ENCODE measurements around the gene KIF27.
"Not testable (repeated sequence)": the region's sequence is repeated elsewhere in the genome, so short reads cannot be mapped to it uniquely, and the experiment has no call there.

The KIF27 gene, protein sequence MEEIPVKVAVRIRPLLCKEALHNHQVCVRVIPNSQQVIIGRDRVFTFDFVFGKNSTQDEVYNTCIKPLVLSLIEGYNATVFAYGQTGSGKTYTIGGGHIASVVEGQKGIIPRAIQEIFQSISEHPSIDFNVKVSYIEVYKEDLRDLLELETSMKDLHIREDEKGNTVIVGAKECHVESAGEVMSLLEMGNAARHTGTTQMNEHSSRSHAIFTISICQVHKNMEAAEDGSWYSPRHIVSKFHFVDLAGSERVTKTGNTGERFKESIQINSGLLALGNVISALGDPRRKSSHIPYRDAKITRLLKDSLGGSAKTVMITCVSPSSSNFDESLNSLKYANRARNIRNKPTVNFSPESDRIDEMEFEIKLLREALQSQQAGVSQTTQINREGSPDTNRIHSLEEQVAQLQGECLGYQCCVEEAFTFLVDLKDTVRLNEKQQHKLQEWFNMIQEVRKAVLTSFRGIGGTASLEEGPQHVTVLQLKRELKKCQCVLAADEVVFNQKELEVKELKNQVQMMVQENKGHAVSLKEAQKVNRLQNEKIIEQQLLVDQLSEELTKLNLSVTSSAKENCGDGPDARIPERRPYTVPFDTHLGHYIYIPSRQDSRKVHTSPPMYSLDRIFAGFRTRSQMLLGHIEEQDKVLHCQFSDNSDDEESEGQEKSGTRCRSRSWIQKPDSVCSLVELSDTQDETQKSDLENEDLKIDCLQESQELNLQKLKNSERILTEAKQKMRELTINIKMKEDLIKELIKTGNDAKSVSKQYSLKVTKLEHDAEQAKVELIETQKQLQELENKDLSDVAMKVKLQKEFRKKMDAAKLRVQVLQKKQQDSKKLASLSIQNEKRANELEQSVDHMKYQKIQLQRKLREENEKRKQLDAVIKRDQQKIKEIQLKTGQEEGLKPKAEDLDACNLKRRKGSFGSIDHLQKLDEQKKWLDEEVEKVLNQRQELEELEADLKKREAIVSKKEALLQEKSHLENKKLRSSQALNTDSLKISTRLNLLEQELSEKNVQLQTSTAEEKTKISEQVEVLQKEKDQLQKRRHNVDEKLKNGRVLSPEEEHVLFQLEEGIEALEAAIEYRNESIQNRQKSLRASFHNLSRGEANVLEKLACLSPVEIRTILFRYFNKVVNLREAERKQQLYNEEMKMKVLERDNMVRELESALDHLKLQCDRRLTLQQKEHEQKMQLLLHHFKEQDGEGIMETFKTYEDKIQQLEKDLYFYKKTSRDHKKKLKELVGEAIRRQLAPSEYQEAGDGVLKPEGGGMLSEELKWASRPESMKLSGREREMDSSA (N-terminal part only)

DNA sequence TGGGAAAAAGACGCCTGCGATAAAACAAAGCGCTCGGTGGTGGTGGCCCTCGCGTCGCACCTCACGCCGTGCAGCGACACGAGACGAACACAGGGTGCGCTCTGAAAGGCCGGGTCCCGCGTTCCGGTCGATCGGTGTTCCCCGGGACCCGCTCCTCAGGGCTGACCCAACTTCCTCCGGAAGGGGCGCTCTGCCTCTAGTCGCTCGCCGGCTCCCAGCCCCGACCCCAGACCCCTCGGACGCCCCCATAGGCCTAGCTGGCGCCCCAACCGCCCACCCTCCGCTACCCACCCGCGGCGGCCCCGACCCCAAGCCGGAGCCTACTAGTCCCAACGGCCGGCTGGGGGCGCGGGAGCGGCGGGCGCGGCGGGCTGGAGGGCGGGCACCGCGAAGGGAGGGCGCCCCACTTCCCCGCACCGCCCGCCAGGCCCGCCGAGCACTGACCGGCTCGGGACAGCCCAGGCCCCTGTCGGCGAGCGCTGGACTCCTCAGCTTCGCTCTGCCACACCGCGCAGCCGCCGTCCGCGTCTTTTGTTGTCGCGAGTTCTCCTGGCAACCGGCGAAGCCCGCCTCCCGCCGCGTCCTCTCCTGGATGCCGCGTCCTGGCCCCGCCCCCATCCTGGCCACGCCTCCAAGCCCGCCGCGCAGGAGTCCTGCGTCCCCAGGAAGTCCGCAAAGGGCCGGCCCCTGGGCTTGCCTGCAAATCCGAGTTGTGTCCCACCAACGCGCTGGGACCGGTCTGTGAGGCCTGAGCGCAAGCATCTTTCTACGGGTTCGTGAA lies at the start of gene KIF27:
KIF27 (minus strand) TSS at position 506 of the 781 bp plus-strand sequence. CDS start 5,841 bp downstream, outside the sequence.
- H3K27ac Mint-ChIP-seq, result peak within 1 kb of the TSS; percentile 95

DNA sequence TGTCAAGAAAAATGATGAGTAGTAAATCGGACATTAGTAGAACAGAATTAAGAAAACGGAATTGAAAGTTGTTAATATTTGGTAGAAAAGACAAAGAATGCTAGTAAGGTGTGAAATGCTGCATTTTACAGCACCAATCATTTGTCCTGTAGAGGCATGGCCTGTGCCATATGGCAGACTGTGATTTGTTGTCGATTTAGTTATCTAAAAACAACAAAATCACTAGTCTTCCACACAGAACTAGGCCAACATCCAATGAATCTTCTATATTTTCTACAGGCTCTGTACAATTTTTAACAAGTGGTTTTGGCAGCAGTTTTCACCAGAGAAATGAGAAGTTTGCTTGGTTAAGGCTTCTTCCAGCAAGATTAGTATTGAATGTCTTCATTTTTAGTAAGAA lies 48.4 kb upstream of the KIF27 start:
- no peak overlapping the region for H3K27ac Mint-ChIP-seq
- no peak overlapping the region for H3K4me3 Mint-ChIP-seq
- no peaks in the 10 kb centered on the region for H3K9me3 Mint-ChIP-seq
- ATAC-seq (no peak), DNase-seq (ENCODE audit: low spot score in 2 of 2) (no peak)
- peaks cover 100% of the 10 kb centered on the region for H3K36me3 Mint-ChIP-seq
- peaks cover 20% of the 10 kb centered on the region for H3K4me1 Mint-ChIP-seq

More for the DNA sequence above, at the start of gene KIF27:
- H3K9me3 Mint-ChIP-seq, result no peaks in the 10 kb centered on the region
- DNase-seq (ENCODE audit: low spot score in 2 of 2) (peak; percentile 96 to 98), ATAC-seq (peak; percentile 91)
- H3K4me3 Mint-ChIP-seq, result peak within 1 kb of the TSS; percentile 75
- H3K4me1 Mint-ChIP-seq, result peaks cover 14% of the 10 kb centered on the region
- H3K36me3 Mint-ChIP-seq, result peaks cover 5% of the 10 kb centered on the region

DNA sequence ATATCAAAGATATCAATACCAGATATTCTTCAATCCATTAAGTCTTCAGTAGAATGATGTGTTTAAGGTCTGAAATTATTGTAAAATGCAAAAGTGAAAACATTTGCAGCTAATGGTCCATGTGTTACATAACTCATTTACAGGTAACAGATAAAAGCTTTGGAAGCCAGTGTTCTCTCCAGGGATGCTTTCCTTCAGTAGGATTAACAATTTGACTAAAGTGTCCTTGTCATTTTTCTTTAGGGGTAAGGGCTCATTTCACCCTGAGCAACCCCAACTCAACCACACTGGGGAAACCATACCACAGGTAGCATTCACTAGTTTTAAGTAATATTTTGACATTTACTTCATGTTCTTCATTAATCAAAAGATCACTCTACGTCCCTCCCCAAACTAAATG lies 45.8 kb upstream of the KIF27 start:
- no peaks in the 10 kb centered on the region for H3K9me3 Mint-ChIP-seq
- peak overlapping the region; percentile 90 for H3K27ac Mint-ChIP-seq
- H3K4me1 Mint-ChIP-seq, result peaks cover 11% of the 10 kb centered on the region
- peaks cover 95% of the 10 kb centered on the region for H3K36me3 Mint-ChIP-seq
- no peak for ATAC-seq
- no peak for DNase-seq (ENCODE audit: low spot score in 2 of 2)
- no peak overlapping the region for H3K4me3 Mint-ChIP-seq

DNA sequence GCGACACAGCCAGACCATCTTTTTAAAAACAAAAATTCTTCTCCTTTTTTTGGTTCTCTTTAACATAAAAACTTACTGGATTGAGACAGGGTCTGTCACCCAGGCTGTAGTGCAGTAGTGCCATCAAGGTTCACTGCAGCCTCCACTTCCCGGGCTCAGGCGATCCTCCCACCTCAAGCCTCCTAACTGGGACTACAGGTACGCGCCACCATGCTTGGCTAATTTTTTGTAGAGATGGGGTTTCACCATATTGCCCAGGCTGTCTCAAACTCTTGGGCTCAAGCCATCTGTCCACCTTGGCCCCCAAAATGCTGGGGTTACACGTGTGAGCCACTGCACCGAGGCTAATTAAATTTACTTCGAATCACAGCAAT lies 45.0 kb upstream of the KIF27 start:
- ATAC-seq, result peak; percentile 22
- H3K36me3 Mint-ChIP-seq, result peaks cover 86% of the 10 kb centered on the region
- H3K9me3 Mint-ChIP-seq, result no peaks in the 10 kb centered on the region
- H3K4me1 Mint-ChIP-seq, result peaks cover 4% of the 10 kb centered on the region
- peak overlapping the region; percentile 90 for H3K27ac Mint-ChIP-seq
- H3K4me3 Mint-ChIP-seq, result no peak overlapping the region
- no peak for DNase-seq (ENCODE audit: low spot score in 2 of 2)

DNA sequence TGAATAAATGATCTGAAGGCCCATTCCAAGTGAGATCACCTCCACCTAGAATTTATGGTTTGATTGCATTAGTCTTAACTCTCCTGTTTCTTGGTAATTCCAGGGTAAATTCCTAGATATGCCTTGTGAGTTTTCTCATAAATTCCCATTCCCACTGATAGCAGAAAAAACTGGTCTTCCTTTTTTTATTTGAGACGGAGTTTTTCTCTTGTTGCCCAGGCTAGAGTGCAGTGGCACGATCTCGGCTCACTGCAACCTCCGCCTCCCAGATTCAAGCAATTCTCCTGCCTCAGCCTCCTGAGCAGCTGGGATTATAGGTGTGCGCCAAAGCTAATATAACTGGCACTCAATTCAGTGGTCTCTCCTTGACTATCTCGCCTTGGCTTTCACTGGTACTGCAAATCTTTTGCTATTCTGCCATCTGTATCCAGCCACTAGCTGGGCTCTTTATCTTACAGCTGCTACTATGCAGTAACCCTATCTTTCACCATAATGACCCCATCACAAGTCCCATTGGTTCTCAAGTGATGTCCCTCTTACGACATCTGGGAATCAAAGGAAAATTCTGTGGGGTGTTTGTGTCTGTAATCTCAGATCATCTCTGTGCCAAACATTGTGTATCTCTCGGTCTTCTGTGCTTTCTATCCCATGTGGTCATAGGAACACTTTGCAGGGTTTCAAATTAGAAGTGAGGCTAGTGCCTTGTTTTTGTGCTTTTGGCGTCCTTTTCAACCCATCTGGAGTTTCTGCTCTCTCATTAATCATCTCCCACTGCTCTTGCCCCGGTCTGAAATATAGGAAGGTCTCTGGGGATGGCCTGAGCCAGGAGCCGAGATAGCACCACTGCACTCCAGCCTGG lies 44.3 kb upstream of the KIF27 start:
- peak; percentile 43 for ATAC-seq
- Mint-ChIP-seq H3K36me3 (peaks cover 80% of the 10 kb centered on the region), H3K4me1 (peaks cover 4% of the 10 kb centered on the region), H3K4me3 (no peak overlapping the region), H3K9me3 (no peaks in the 10 kb centered on the region), H3K27ac (peak overlapping the region; percentile 90)
- DNase-seq (ENCODE audit: low spot score in 2 of 2), result no peak

DNA sequence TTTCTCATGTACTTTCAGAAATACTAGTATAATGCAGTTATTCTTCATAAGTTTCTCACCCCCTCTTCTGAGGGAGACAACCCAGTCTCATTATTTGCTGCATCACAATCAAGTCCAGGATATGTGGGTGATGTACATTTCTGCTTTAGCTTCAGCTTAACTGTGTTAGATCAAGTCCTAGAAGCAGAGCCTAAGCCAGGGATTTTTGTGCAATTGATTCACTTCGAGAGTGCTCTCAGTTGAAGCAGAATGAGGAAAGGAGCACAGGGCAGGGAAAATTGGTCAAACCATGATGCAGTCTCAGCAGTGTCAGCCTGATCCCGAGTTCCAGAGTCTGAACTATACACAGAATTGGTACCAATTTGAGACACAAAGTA lies 43.7 kb upstream of the KIF27 start:
- H3K36me3 Mint-ChIP-seq, result peaks cover 79% of the 10 kb centered on the region
- no peaks in the 10 kb centered on the region for H3K9me3 Mint-ChIP-seq
- ATAC-seq (peak; percentile 33), DNase-seq (ENCODE audit: low spot score in 2 of 2) (no peak)
- H3K4me3 Mint-ChIP-seq, result no peak overlapping the region
- peak overlapping the region; percentile 1 for H3K27ac Mint-ChIP-seq
- H3K4me1 Mint-ChIP-seq, result peaks cover 4% of the 10 kb centered on the region

DNA sequence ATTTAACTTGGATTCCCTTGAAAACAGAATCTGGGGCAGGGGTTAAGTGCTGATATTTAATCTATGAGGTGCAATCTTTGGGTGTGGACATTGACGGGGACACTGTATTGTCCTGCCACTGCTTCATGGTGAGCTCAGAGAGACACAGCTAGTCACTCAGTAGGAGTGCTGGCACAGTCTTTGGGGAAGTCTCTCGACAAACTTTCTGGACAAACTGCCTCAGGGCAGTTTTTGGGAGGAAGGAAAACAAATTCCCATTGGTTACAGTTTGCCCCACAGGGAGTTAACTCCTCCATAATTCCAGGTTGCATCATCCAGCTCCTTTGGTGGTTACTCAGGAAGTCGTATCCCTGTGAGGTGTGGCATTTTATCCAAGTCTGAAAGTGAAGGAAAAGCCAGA lies 40.9 kb upstream of the KIF27 start:
- ATAC-seq, result no peak
- H3K36me3 Mint-ChIP-seq, result peaks cover 51% of the 10 kb centered on the region
- H3K9me3 Mint-ChIP-seq, result no peaks in the 10 kb centered on the region
- peaks cover 6% of the 10 kb centered on the region for H3K4me1 Mint-ChIP-seq
- DNase-seq (ENCODE audit: low spot score in 2 of 2), result no peak
- H3K4me3 Mint-ChIP-seq, result no peak overlapping the region
- no peak overlapping the region for H3K27ac Mint-ChIP-seq

DNA sequence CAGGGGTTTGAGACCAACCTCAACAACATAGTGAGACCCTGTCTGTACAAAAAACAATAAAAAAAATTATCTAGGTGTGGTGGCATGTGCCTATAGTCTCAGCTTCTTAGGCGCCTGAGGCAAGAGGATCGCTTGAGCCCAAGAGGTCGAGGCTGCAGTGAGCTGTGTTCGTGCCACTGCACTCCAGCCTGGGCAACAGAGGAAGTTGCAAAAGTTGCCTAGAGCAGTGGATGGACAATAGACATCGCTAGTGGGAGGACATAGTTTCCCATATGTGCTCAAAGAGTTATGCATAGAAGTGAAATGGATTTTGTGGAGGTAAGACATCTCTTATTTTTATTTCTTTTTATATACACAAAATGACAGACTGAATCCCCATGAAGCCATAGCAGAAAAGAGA lies 39.8 kb upstream of the KIF27 start:
- H3K36me3 Mint-ChIP-seq, result peaks cover 45% of the 10 kb centered on the region
- H3K27ac Mint-ChIP-seq, result no peak overlapping the region
- DNase-seq (ENCODE audit: low spot score in 2 of 2), result no peak
- no peaks in the 10 kb centered on the region for H3K9me3 Mint-ChIP-seq
- H3K4me1 Mint-ChIP-seq, result peaks cover 13% of the 10 kb centered on the region
- no peak for ATAC-seq
- no peak overlapping the region for H3K4me3 Mint-ChIP-seq

DNA sequence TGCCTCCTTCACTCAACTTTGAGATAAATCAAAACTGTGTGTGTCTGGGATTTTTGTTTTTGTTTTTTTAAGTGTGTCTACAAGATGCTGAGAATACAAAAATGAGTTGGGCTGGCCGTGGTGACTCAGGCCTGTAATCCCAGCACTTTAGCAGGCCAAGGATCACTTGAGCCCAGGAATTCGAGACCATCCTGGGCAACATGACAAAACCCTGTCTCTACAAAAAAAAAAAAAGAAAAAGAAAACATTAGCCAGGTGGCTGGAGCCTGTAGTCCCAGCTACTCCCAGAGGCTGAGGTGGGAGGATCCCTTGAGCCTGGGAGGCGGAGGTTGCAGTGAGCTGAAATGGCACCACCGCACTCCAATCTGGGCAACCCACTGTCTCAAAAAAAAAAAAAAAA lies 37.8 kb upstream of the KIF27 start:
- ATAC-seq (no peak), DNase-seq (ENCODE audit: low spot score in 2 of 2) (no peak)
- peaks cover 17% of the 10 kb centered on the region for H3K4me1 Mint-ChIP-seq
- no peaks in the 10 kb centered on the region for H3K9me3 Mint-ChIP-seq
- no peak overlapping the region for H3K27ac Mint-ChIP-seq
- H3K4me3 Mint-ChIP-seq, result no peak overlapping the region
- peaks cover 46% of the 10 kb centered on the region for H3K36me3 Mint-ChIP-seq

DNA sequence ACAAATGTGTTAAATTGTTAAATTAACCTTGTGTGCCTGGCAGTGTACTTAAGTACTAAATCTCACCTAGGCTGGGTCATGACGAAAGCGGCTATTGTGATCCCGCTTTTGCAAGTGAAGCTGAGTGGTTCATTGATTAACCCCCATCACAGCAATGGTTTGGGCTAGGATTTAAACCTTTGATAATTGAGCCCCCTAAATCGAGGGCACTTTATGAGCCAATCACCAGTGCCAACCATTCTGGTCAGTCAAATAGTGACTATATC lies 35.9 kb upstream of the KIF27 start:
- DNase-seq (ENCODE audit: low spot score in 2 of 2), result no peak
- Mint-ChIP-seq H3K36me3 (peaks cover 49% of the 10 kb centered on the region), H3K27ac (peak overlapping the region; percentile 99), H3K9me3 (no peaks in the 10 kb centered on the region), H3K4me3 (peak overlapping the region; percentile 100), H3K4me1 (peaks cover 17% of the 10 kb centered on the region)
- no peak for ATAC-seq

DNA sequence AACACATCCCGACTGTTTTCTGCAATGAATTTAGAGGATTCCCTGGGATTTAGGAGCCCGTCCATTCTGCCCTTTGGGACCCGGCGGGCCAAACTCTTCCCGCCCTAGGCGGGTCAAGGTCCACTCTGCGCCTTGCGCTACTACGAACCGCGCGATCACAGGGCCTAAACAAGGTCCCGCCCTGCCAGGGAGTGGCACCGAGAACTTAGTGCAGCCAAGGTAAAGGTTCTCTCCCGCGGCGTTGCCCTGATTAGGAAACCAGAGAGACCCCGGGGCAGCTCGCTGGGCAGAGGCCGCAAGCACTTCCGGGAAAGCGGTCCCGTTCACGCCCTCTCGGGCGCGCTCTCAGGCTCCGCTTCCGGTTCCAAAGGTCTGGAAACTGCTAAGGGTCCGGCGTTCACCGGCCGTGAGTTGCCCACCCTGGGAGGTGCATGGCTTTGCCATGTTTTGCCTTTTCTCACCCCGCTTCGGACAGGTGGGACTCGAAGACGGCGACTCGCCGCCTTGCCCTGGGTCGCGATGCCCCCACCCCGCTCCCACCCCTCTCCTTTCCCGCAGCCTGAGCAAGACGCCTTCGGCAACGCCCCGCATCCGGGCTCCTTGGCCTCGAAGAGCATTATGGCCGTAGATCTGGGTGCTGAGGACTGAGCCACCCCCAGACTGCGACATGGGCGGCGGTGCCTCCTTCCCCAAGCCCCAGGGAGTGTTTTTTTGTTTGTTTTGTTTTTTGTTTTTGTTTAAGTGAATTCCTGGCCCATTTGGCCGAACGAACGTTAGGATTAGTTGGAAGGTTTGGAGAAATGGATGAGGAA lies 35.4 kb upstream of the KIF27 start:
- Mint-ChIP-seq H3K27ac (peak overlapping the region; percentile 99), H3K4me1 (peaks cover 17% of the 10 kb centered on the region), H3K36me3 (peaks cover 54% of the 10 kb centered on the region), H3K4me3 (peak overlapping the region; percentile 100), H3K9me3 (no peaks in the 10 kb centered on the region)
- ATAC-seq, result peak; percentile 90
- DNase-seq (ENCODE audit: low spot score in 2 of 2), result peak; percentile 52 to 88

DNA sequence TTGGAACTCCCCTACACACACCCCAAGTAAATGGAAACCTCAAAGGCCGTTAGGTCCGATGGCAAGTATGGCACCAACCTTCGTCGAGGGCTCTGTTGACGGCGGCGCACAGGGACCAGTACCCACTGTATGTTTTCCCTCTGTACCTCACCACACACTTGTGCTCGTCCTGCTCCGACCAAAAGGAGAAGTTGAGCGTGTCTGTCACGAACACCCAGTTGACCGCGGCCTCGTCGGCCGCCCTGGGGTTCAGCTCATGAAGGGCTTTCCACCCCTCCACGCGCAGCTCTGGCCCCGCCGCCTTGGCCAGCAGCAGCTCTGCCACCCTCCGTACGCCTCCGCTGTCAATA lies 34.8 kb upstream of the KIF27 start:
- no peak for DNase-seq (ENCODE audit: low spot score in 2 of 2)

DNA sequence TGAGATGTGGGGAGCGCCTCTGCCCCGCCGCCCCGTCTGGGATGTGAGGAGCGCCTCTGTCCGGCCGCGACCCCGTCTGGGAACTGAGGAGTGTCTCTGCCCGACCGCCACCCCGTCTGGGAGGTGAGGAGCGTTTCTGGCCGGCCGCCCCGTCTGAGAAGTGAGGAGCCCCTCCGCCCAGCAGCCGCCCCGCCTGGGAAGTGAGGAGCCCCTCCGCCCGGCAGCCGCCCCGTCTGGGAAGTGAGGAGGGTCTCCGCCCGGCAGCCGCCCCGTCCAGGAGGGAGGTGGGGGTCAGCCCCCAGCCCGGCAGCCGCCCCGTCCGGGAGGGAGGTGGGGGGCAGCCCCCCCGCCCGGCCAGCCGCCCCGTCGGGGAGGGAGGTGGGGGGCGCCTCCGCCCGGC lies 26.9 kb upstream of the KIF27 start:
- H3K9me3 Mint-ChIP-seq; H3K4me1 Mint-ChIP-seq; H3K4me3 Mint-ChIP-seq; ATAC-seq; DNase-seq (ENCODE audit: low spot score in 2 of 2); H3K27ac Mint-ChIP-seq: not testable (repeated sequence)
- peaks cover 66% of the 10 kb centered on the region for H3K36me3 Mint-ChIP-seq

More for the DNA sequence above, 34.8 kb upstream of the KIF27 start:
- H3K36me3 Mint-ChIP-seq, result peaks cover 60% of the 10 kb centered on the region
- peaks cover 17% of the 10 kb centered on the region for H3K4me1 Mint-ChIP-seq
- H3K4me3 Mint-ChIP-seq, result peak overlapping the region; percentile 100
- ATAC-seq, result peak; percentile 77
- no peaks in the 10 kb centered on the region for H3K9me3 Mint-ChIP-seq
- peak overlapping the region; percentile 99 for H3K27ac Mint-ChIP-seq
